HepG2 (cell line): ENCODE results near the gene AMDHD1. TPM values are rescaled to one million over a fixed set of nuclear protein-coding genes. Genes with fewer than 3 reads are reported as not detected.

ENCODE experiments used
- ADNP ChIP-seq: sonication (generic); formaldehyde crosslinking; IDR thresholded peaks from 2 replicates; pipeline ENCODE4 v1.4.0; 2020; ENCODE audit warnings: missing genetic modification reagents
- ARHGAP35 ChIP-seq: sonication (generic); formaldehyde crosslinking; IDR thresholded peaks from 2 replicates; pipeline ENCODE4 v1.9.0; 2022; ENCODE audit warnings: mild to moderate bottlenecking, inconsistent platforms, moderate library complexity, missing genetic modification reagents, borderline replicate concordance
- BRCA1 ChIP-seq: sonication (generic); formaldehyde crosslinking; IDR thresholded peaks from 2 replicates; pipeline ENCODE4 v1.4.0; 2020; ENCODE audit warnings: missing genetic modification reagents
- CC2D1A ChIP-seq: sonication (generic); formaldehyde crosslinking; IDR thresholded peaks from 2 replicates; pipeline ENCODE4 v1.8.1; 2023; ENCODE audit warnings: mild to moderate bottlenecking, missing genetic modification reagents
- CHD4 ChIP-seq: fragments of 200-600 bp; sonication (generic); IDR thresholded peaks from 2 replicates; pipeline ENCODE4 v1.7.0; 2017; ENCODE audit warnings: mild to moderate bottlenecking, low read length, borderline replicate concordance
- ETS1 ChIP-seq: sonication (generic); formaldehyde crosslinking; IDR thresholded peaks from 2 replicates; pipeline ENCODE4 v1.4.0; 2020; ENCODE audit warnings: missing genetic modification reagents
- GATAD2A ChIP-seq: IDR thresholded peaks from 2 replicates; pipeline ENCODE4 v1.6.1; 2016
- HBP1 ChIP-seq: IDR thresholded peaks from 2 replicates; pipeline ENCODE4 v1.6.1; 2016; ENCODE audit warnings: low read depth, control low read depth
- IRF1 ChIP-seq: sonication (generic); formaldehyde crosslinking; IDR thresholded peaks from 2 replicates; pipeline ENCODE4 v1.4.0; 2020; ENCODE audit warnings: low read depth, mild to moderate bottlenecking, missing genetic modification reagents
- KLF11 ChIP-seq: IDR thresholded peaks from 2 replicates; pipeline ENCODE4 v1.6.1; 2016; ENCODE audit warnings: missing compliant biosample characterization
- MBNL3 ChIP-seq: fragments of 250-450 bp; sonication (Bioruptor Pico); conservative IDR thresholded peaks from 2 replicates; pipeline ENCODE4 v1.8.0; 2022; ENCODE audit warnings: mild to moderate bottlenecking, inconsistent platforms
- MYNN ChIP-seq: sonication (generic); formaldehyde crosslinking; IDR thresholded peaks from 2 replicates; pipeline ENCODE4 v1.4.0; 2020; ENCODE audit warnings: mild to moderate bottlenecking, low read depth, missing genetic modification reagents
- POGZ ChIP-seq: sonication (generic); formaldehyde crosslinking; IDR thresholded peaks from 2 replicates; pipeline ENCODE4 v1.4.0; 2020; ENCODE audit warnings: mild to moderate bottlenecking, missing genetic modification reagents
- RBFOX2 ChIP-seq: fragments of 200-400 bp; formaldehyde crosslinking; IDR thresholded peaks from 2 replicates; pipeline ENCODE4 v1.6.1; 2017; ENCODE audit warnings: low read depth, mild to moderate bottlenecking, low read length
- SRSF9 ChIP-seq: fragments of 200-400 bp; formaldehyde crosslinking; IDR thresholded peaks from 2 replicates; pipeline ENCODE4 v1.6.1; 2018; ENCODE audit warnings: borderline replicate concordance, mild to moderate bottlenecking, low read depth, low read length; ENCODE audit not compliant: insufficient read depth, poor library complexity, severe bottlenecking
- THAP8 ChIP-seq: sonication (generic); formaldehyde crosslinking; IDR thresholded peaks from 2 replicates; pipeline ENCODE4 v1.5.1; 2020; ENCODE audit warnings: missing genetic modification reagents, mild to moderate bottlenecking, borderline replicate concordance
- TP53 ChIP-seq: sonication (generic); formaldehyde crosslinking; conservative IDR thresholded peaks from 2 replicates; pipeline ENCODE4 v1.4.0; 2020; ENCODE audit warnings: missing genetic modification reagents
- ZBTB10 ChIP-seq: sonication (generic); formaldehyde crosslinking; IDR thresholded peaks from 2 replicates; pipeline ENCODE4 v1.4.0; 2020; ENCODE audit warnings: missing genetic modification reagents, borderline replicate concordance
- ZC3H13 ChIP-seq: sonication (generic); formaldehyde crosslinking; IDR thresholded peaks from 2 replicates; pipeline ENCODE4 v1.8.1; 2023; ENCODE audit warnings: mild to moderate bottlenecking, missing genetic modification reagents, moderate library complexity
- ZC3H4 ChIP-seq: sonication (generic); formaldehyde crosslinking; IDR thresholded peaks from 2 replicates; pipeline ENCODE4 v1.4.0; 2020; ENCODE audit warnings: missing genetic modification reagents, borderline replicate concordance
- ZNF12 ChIP-seq: sonication (generic); formaldehyde crosslinking; IDR thresholded peaks from 2 replicates; pipeline ENCODE4 v1.5.0; 2020; ENCODE audit warnings: missing genetic modification reagents
- ZNF33B ChIP-seq: sonication (generic); formaldehyde crosslinking; IDR thresholded peaks from 2 replicates; pipeline ENCODE4 v1.5.1; 2020; ENCODE audit warnings: mild to moderate bottlenecking, missing genetic modification reagents
- ZNF496 ChIP-seq: sonication (generic); formaldehyde crosslinking; IDR thresholded peaks from 2 replicates; pipeline ENCODE4 v1.8.1; 2023; ENCODE audit warnings: mild to moderate bottlenecking, moderate library complexity, missing genetic modification reagents; ENCODE audit not compliant: insufficient replicate concordance
- ZNF605 ChIP-seq: sonication (generic); formaldehyde crosslinking; IDR thresholded peaks from 2 replicates; pipeline ENCODE4 v1.8.0; 2022; ENCODE audit warnings: mild to moderate bottlenecking, missing genetic modification reagents
- ZSCAN22 ChIP-seq: sonication (generic); formaldehyde crosslinking; IDR thresholded peaks from 2 replicates; pipeline ENCODE4 v1.4.0; 2020; ENCODE audit warnings: mild to moderate bottlenecking, missing genetic modification reagents
- polyA plus RNA-seq, 8 experiments: library from polyadenylated mRNA; depleted of rRNA in 3 of 8; stranded (reverse) in 7 of 8; unstranded in 1 of 8; fragments of >200 nt; fragmentation: Illumina TruSeq in 4 of 8; extraction: Trizol in 4 of 8; gene quantifications; 2 replicates each; pipeline versions ENCODE4 v1.2.1 to v1.2.3, GENCODE V29; 2011 to 2016; ENCODE audit warnings: low read depth in 4 of 8, missing spikeins in 1 of 8, mixed read lengths in 1 of 8; ENCODE audit not compliant: insufficient read depth in 1 of 8
- total RNA-seq, 5 experiments: library from RNA; depleted of rRNA; stranded (reverse); fragments of >200 nt; fragmentation: Illumina TruSeq; extraction: Trizol; gene quantifications; 2 replicates each; pipeline ENCODE4 v1.2.3, GENCODE V29; 2016; ENCODE audit warnings: low read depth in 1 of 5

Gene AMDHD1
- total and polyA plus RNA-seq, 2 of the 13 experiments (the other 11 are each of a cell fraction or from before 2014, with no cell fraction given): 6.5 to 29.6 TPM

GRCh38 chr12:95949477-95950206 lies 6.5 kb downstream of the AMDHD1 start (continued):
- TF ChIP-seq ZBTB10 (CRISPR knock-in tag): no peak; the same call in 1 of the 2 replicates
- TF ChIP-seq TP53 (CRISPR knock-in tag): no peak
- TF ChIP-seq CC2D1A (CRISPR knock-in tag): no peak
- no peak for TF ChIP-seq RBFOX2
- no peak for TF ChIP-seq BRCA1 (CRISPR knock-in tag)
- TF ChIP-seq ADNP (CRISPR knock-in tag): no peak
- TF ChIP-seq ZNF33B (CRISPR knock-in tag): no peak
- TF ChIP-seq ZC3H4 (CRISPR knock-in tag): no peak
- no peak for TF ChIP-seq ARHGAP35
- TF ChIP-seq MYNN (CRISPR knock-in tag): no peak
- TF ChIP-seq POGZ (CRISPR knock-in tag): no peak
- TF ChIP-seq KLF11: no peak
- no peak for TF ChIP-seq ETS1 (CRISPR knock-in tag)
- TF ChIP-seq THAP8 (CRISPR knock-in tag): no peak
- no peak for TF ChIP-seq ZNF496 (CRISPR knock-in tag)
- no peak; the same call in 1 of the 2 replicates for TF ChIP-seq ZC3H13
- no peak for TF ChIP-seq CHD4
- TF ChIP-seq GATAD2A: peak; percentile 95
- TF ChIP-seq ZNF605 (CRISPR knock-in tag): no peak
- no peak for TF ChIP-seq MBNL3 (CRISPR knock-in tag)
- TF ChIP-seq ZSCAN22 (CRISPR knock-in tag): no peak
- TF ChIP-seq HBP1 (CRISPR knock-in tag): no peak
- no peak for TF ChIP-seq ZNF12 (CRISPR knock-in tag)
- no peak for TF ChIP-seq SRSF9
- no peak for TF ChIP-seq IRF1 (CRISPR knock-in tag)
